Activated naive CD4-positive, alpha-beta T cell treated with anti-CD3 and anti-CD28 coated beads for 36 hours (primary cell): Measurements from ENCODE around the gene GTF3A. TPM values are rescaled to one million over a fixed set of nuclear protein-coding genes. Genes with fewer than 3 reads are reported as not detected.
A peak's percentile ranks its signal among the peaks of the same experiment; 100 is the strongest.

ENCODE experiments used
- CTCF ChIA-PET: fragments of 350-600 bp; sonication (Branson Sonifier 250); formaldehyde crosslinking; loops from one replicate; lab custom pipeline; 2021; ENCODE audit warnings: antibody characterized with exemption; lab: Charles Lee
- DNase-seq: peaks from one replicate; pipeline ENCODE4 v3.0.0-alpha.2; 2020
- H3K27ac Mint-ChIP-seq: one replicate; pipeline ENCODE4 v1.8.0; 2021; ENCODE audit warnings: mild to moderate bottlenecking, mixed read lengths
- H3K27me3 Mint-ChIP-seq: one replicate; pipeline ENCODE4 v1.8.0; 2021; ENCODE audit warnings: low read depth, mixed read lengths
- H3K36me3 Mint-ChIP-seq: one replicate; pipeline ENCODE4 v1.8.0; 2021; ENCODE audit warnings: low read depth, mixed read lengths
- H3K4me1 Mint-ChIP-seq: one replicate; pipeline ENCODE4 v1.8.0; 2021; ENCODE audit warnings: low read depth, mixed read lengths
- H3K4me3 Mint-ChIP-seq: one replicate; pipeline ENCODE4 v1.8.0; 2021; ENCODE audit warnings: mild to moderate bottlenecking, moderate library complexity, mixed read lengths
- H3K9me3 Mint-ChIP-seq: one replicate; pipeline ENCODE4 v1.8.0; 2021; ENCODE audit warnings: mixed read lengths
- intact Hi-C: fragments of 100-400 bp; cut with micrococcal nuclease; formaldehyde crosslinking; loops from one replicate; pipeline ENCODE4 v1.15.1; 2023
- total RNA-seq, 2 experiments: library from RNA; stranded (reverse); gene quantifications; one replicate each; pipeline ENCODE4 v1.2.3, GENCODE V29; 2021

The GTF3A gene
- total RNA-seq, 2 experiments from 2014 or later = 303 to 314 TPM

DNA sequence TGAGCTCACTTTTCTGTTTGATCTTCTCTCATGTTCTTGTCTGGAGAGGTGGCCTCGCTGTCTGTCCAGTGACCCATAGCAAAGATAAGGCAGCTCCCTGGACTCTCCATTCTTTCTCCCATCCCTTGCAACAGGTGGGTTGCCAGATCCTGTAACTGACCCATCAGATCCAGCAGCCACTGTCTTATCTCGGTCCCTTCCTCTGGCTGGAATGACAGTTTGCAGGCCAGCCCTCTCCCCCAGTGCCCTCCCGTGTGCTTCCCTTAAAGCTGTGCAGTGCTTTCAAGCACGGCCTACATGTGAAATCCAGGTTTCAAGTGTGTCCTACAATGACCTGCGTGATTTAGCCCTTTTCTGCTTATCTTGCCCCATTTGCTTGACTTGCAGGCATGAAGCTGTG, 3.7 kb downstream of the GTF3A start:
- H3K27ac Mint-ChIP-seq = peak overlapping the region; percentile 80
- CTCF ChIA-PET = interaction anchor here (0.9 to 5.0 kb wide), 2 partner anchors 16 to 55 kb away, joined by 3 to 34 read pairs; no protein-coding TSS in a partner anchor
- no peak for DNase-seq
- H3K36me3 Mint-ChIP-seq = peaks cover 56% of the 10 kb centered on the region
- intact Hi-C loops = loop anchor here (5.0 to 10.0 kb wide), 4 partner anchors 256 to 1227 kb away; partner anchors contain the start of genes POMP, RNF6 and USP12
- peaks cover 51% of the 10 kb centered on the region for H3K4me1 Mint-ChIP-seq
- H3K27me3 Mint-ChIP-seq = no peaks in the 10 kb centered on the region
- no peaks in the 10 kb centered on the region for H3K9me3 Mint-ChIP-seq
- H3K4me3 Mint-ChIP-seq = no peak overlapping the region

DNA sequence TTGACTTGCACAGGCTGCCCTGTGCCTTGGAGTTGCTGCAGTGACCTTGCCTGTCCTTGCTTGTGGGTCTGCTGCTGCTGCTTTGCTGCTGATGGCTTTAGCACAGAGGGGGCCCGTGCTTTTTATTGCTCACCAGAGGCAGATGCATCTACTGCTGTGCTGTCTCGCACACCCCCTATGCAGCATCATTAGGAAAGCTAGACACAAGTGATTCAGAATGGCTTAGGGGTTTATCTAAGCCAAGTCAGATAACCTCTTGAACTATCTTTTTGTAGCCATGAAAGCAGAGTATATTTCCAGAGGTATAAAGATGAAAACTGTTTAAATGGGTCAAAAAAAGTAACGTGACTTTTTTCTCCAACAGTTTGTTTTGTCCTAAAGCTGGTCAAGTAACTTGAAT, 7.8 kb downstream of the GTF3A start:
- H3K4me3 Mint-ChIP-seq = no peak overlapping the region
- H3K27ac Mint-ChIP-seq = peak overlapping the region; percentile 78
- CTCF ChIA-PET = interaction anchor here (0.5 to 1.7 kb wide), 2 partner anchors 10 to 70 kb away, joined by 3 to 4 read pairs; no protein-coding TSS in a partner anchor
- H3K27me3 Mint-ChIP-seq = no peaks in the 10 kb centered on the region
- peaks cover 53% of the 10 kb centered on the region for H3K36me3 Mint-ChIP-seq
- no peak for DNase-seq
- peaks cover 41% of the 10 kb centered on the region for H3K4me1 Mint-ChIP-seq
- intact Hi-C loops = no loop called here
- H3K9me3 Mint-ChIP-seq = no peaks in the 10 kb centered on the region

DNA sequence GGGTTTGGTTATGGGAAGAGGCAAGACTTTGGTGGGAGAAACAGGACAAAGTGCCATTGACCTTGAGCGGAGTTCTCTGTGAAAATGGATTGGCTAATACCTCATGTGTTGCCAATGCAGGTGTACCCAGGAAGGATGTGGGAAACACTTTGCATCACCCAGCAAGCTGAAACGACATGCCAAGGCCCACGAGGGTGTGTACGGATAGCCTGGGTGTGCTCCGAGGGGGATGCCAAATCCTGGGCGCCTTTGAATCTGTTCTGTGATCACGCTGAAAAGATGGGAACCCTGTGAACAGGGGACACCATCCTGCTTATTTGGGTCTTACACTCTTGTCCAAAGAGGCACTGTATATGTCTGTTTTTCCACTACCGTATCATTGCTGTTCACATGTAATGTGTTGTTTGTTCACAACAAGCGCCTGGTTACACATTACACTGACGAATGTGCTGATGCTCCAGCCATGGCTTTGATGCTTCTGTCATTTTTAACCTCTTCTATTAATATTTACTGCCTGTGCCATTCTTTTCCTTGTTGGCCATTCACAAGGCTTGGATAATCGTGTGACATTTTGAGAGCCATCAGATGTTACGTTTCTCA, 8.3 kb downstream of the GTF3A start:
- H3K36me3 Mint-ChIP-seq = peaks cover 50% of the 10 kb centered on the region

DNA sequence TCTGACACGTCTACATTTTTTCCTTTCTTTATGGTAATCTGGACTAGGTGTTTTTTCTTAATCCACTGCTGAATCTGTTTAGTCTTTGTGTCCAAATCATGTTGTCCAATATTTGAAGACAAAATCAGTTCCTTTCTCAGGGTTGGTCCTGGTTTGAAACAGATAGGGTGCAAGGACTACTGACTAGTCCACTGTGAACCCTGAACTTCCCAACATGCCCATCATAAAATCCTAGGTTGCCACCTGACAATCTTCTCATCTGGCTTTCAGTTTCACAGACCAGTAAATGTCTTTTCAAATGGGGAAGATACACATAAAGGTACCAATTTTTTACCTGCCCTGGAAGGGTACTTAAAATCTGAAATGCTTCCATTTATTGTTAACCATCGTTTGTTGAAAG, 12.7 kb downstream of the GTF3A start:
- intact Hi-C loops = no loop called here
- H3K27me3 Mint-ChIP-seq = no peaks in the 10 kb centered on the region
- peaks cover 36% of the 10 kb centered on the region for H3K36me3 Mint-ChIP-seq
- CTCF ChIA-PET = no interaction called here
- peaks cover 35% of the 10 kb centered on the region for H3K4me1 Mint-ChIP-seq
- H3K27ac Mint-ChIP-seq = no peak overlapping the region
- DNase-seq = no peak
- no peaks in the 10 kb centered on the region for H3K9me3 Mint-ChIP-seq
- H3K4me3 Mint-ChIP-seq = no peak overlapping the region

More for the DNA sequence above, 8.3 kb downstream of the GTF3A start:
- DNase-seq = no peak
- no peaks in the 10 kb centered on the region for H3K27me3 Mint-ChIP-seq
- no peaks in the 10 kb centered on the region for H3K9me3 Mint-ChIP-seq
- CTCF ChIA-PET = interaction anchor here (0.5 to 1.7 kb wide), 3 partner anchors 10 to 70 kb away, joined by 3 to 4 read pairs (median 3); no protein-coding TSS in a partner anchor
- intact Hi-C loops = no loop called here
- H3K4me3 Mint-ChIP-seq = no peak overlapping the region
- peak overlapping the region; percentile 78 for H3K27ac Mint-ChIP-seq
- H3K4me1 Mint-ChIP-seq = peaks cover 37% of the 10 kb centered on the region

DNA sequence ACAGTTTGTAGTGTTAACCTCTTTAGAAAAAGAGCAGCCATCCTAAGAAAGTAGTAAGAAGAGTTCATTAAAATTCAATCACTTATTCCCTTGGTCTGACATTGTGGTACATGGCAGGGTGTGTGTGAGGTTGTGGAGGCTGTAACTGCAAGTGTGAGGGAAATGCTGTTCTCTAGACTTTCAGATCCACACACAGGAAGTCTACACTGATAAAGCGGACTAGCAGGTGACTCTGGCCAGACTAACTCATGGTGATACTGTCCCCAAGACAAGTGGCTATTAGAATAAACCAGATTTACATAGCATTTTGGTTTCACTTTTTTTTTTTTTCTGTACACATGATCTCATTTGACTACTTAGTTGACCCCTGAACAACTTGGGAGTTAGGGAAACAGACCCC, 16.0 kb downstream of the GTF3A start:
- peaks cover 23% of the 10 kb centered on the region for H3K36me3 Mint-ChIP-seq
- intact Hi-C loops = no loop called here
- no peaks in the 10 kb centered on the region for H3K9me3 Mint-ChIP-seq
- H3K4me1 Mint-ChIP-seq = peaks cover 37% of the 10 kb centered on the region
- CTCF ChIA-PET = no interaction called here
- no peaks in the 10 kb centered on the region for H3K27me3 Mint-ChIP-seq
- no peak overlapping the region for H3K4me3 Mint-ChIP-seq
- H3K27ac Mint-ChIP-seq = no peak overlapping the region
- DNase-seq = no peak

DNA sequence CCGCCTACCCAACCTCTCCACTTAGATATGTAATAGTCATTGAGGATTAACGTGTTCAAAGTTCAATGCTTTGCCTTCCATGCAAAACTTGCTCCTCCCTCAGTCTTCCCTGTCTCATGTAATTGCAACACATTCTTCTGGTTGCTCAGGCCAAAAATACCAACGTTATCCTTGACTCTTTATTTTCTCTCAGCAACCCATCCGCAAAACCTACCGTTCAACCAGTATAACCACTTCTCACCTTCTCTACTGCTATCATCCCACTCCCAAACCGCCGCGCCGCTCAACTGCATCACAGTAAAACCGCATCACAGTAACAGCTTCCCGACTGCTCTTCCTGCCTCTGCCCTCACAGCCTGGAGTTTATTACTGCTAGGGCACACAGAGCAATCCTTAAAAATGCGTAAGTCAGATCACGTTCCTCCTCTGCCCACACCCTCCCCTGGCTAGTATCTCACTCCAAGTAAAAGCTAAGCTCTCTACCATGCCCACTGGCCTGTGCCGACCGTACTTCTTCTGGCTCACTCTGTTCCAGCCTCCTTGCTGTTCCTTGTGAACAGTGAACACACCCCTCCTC, 17.7 kb downstream of the GTF3A start:
- peak; percentile 62 for DNase-seq
- no peaks in the 10 kb centered on the region for H3K27me3 Mint-ChIP-seq
- H3K4me3 Mint-ChIP-seq = peak overlapping the region; percentile 39
- peak overlapping the region; percentile 10 for H3K27ac Mint-ChIP-seq
- H3K4me1 Mint-ChIP-seq = peaks cover 51% of the 10 kb centered on the region
- H3K9me3 Mint-ChIP-seq = no peaks in the 10 kb centered on the region
- CTCF ChIA-PET = interaction anchor here (0.5 to 4.5 kb wide), 2 partner anchors 9 to 16 kb away, joined by 3 to 34 read pairs; partner anchors contain the start of gene GTF3A
- intact Hi-C loops = loop anchor here (1.0 kb wide), 1 partner anchor 15 kb away; no protein-coding TSS in a partner anchor
- peaks cover 16% of the 10 kb centered on the region for H3K36me3 Mint-ChIP-seq

DNA sequence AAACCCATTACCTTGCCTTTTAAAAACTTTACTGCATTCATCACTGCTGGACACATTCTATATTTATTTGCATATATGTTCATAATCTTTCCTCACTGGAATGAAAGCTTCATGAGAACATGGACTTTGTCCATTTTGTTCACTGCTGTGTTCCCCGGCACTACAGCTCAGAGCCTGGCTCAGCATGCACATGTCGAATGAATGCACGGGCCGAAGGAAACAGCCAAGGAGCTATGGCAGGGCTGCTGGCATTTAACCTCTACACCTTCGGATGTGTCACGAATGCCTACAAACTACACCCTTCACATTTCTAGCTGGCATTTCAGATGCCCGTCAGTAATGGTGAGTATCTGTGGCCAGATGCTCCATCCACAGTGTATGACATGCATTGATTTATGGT, 18.4 kb downstream of the GTF3A start:
- Mint-ChIP-seq H3K36me3 (peaks cover 14% of the 10 kb centered on the region), H3K27ac (peak overlapping the region; percentile 10), H3K4me1 (peaks cover 57% of the 10 kb centered on the region), H3K27me3 (no peaks in the 10 kb centered on the region), H3K4me3 (peak overlapping the region; percentile 39), H3K9me3 (no peaks in the 10 kb centered on the region)
- CTCF ChIA-PET = interaction anchor here (0.5 to 4.5 kb wide), 3 partner anchors 9 to 81 kb away, joined by 3 to 34 read pairs (median 4); partner anchors contain the start of gene GTF3A
- intact Hi-C loops = loop anchor here (1.0 kb wide), 1 partner anchor 15 kb away; no protein-coding TSS in a partner anchor
- DNase-seq = no peak

DNA sequence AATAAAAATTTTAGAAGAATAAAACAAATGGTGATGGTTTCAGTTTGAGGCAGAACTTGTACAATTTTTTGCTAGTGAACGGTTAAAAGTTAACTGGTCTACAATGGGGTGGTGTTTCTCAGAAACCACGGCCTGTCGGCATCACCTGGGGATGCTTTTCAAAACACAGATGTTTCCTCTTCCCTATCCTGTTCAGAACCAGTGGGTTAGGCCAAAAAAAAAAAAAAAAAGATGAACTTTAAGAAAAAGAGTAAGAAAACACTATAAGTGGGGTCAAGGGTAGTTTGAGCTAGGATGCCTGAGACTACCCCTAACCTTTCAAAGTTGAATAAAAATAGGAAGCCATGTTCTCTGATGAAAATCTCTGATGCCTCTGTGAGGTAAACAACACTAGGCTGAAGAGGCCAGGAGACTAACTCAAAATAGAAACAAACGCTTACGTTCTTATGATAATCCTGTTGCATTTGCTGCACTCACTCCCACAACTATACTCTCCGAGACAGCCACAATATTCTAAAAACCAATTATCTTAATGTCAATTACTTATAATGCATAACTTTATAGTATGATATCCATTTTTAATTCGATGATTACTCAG, 22.7 kb downstream of the GTF3A start:
- Mint-ChIP-seq H3K4me1 (peaks cover 56% of the 10 kb centered on the region), H3K9me3 (no peaks in the 10 kb centered on the region), H3K27ac (peak overlapping the region; percentile 99), H3K27me3 (no peaks in the 10 kb centered on the region), H3K36me3 (peaks cover 12% of the 10 kb centered on the region), H3K4me3 (peak overlapping the region; percentile 65)
- peak; percentile 41 for DNase-seq
- intact Hi-C loops = loop anchor here (5.0 kb wide), 1 partner anchor 315 kb away; no protein-coding TSS in a partner anchor
- CTCF ChIA-PET = interaction anchor here (1.0 kb wide), 1 partner anchor 22 kb away, joined by 3 read pairs; no protein-coding TSS in a partner anchor

DNA sequence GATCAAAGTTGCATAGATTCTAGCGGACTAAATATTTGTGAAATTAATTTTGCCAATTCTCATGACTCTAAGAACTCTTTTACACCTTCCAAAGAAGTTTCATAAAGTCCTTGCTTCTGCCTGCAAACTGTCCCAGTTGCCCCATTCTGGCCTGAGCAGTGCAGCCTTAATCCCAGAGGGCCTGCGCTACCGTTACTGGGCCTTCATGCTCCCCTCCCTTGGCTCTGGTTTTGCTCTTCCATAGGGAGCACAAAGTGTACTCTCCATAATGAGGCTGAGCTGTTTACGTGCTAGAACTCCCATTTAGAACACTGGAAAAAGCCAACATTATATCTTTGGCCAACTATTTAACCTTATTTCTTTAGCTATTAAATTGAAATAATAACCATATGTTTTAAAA, 23.9 kb downstream of the GTF3A start:
- Mint-ChIP-seq H3K27ac (peak overlapping the region; percentile 99), H3K27me3 (no peaks in the 10 kb centered on the region), H3K9me3 (no peaks in the 10 kb centered on the region), H3K4me1 (peaks cover 48% of the 10 kb centered on the region), H3K36me3 (peaks cover 12% of the 10 kb centered on the region), H3K4me3 (peak overlapping the region; percentile 44)
- CTCF ChIA-PET = interaction anchor here (0.7 to 0.9 kb wide), 4 partner anchors 15 to 40 kb away, joined by 3 to 4 read pairs (median 3); no protein-coding TSS in a partner anchor
- intact Hi-C loops = loop anchor here (1.0 to 5.0 kb wide), 2 partner anchors 189 to 316 kb away; no protein-coding TSS in a partner anchor
- DNase-seq = no peak

DNA sequence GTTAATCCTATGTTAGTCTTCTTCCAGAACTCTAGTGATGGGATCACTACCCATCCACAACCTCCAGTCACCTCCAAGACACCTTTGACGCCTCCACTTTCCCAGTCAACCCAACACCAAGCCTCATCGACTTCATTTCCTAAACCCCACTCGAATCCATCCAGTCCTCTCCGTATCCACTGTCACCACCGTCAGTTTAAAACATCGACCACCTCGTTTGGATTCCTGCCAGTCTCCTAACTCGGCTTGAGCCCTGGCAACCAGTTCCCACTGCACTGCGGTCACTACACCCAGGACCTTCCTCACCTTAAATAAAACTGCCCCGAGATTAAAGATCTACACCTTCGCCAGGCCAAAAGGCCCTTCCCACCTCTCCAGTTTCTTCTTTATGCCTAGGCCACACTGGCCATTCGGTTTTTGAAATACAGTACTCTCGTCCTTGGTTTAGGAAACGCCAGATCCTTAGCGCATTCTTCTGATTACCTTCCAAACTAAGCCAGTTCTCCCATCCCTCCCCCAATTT, 24.7 kb downstream of the GTF3A start:
- H3K27ac Mint-ChIP-seq = peak overlapping the region; percentile 99
- H3K9me3 Mint-ChIP-seq = no peaks in the 10 kb centered on the region
- no peaks in the 10 kb centered on the region for H3K27me3 Mint-ChIP-seq
- CTCF ChIA-PET = interaction anchor here (0.7 to 1.3 kb wide), 3 partner anchors 22 to 41 kb away, joined by 3 to 5 read pairs (median 4); partner anchors contain the start of gene GTF3A
- intact Hi-C loops = loop anchor here (5.0 kb wide), 1 partner anchor 317 kb away; no protein-coding TSS in a partner anchor
- DNase-seq = no peak
- H3K4me1 Mint-ChIP-seq = peaks cover 50% of the 10 kb centered on the region
- H3K36me3 Mint-ChIP-seq = peaks cover 12% of the 10 kb centered on the region
- H3K4me3 Mint-ChIP-seq = peak overlapping the region; percentile 94

DNA sequence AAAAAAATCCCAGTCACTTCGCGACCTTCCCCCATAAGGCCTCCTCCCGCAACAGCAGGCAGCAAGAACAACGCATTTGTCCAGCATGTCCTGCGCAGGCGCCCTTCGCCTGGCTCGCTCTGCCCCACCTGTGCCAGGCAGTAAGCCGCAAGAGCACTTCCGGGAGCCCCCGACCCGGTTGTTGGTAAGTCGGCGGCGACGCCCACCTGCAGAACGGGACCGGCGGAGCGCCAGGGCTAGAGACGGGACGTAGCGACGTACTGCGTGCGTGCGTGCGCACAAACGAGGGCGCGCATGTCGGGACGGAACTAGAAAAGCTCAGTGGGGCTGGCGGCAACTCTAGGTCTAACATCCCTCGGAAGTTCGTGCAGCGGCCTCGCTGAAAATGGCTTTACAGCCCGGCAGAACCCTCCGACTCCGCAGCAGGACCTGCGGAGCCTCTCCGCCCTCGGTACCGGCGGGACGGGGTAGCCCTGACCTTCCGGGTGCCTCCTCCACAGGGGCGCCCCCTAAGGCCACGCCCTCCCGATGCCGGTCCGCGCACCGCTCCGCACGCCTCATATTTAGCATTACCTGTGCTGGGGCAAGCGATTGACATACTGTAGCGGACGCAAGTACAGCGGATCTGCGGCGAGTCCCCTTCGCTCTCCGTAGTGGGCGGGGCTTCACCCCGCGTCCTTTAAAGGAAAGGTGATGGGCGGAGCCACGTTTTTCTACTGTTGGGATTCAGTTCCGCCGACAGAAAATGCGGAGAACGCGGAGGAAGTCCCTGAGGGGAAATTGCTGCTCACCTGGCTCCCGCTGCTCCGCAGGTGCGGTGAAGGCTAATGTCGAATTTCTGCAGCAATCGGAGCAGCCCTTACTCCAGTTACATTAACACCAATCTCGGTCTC, 25.8 kb downstream of the GTF3A start, which contains the start of gene MTIF3:
TSS of gene MTIF3 (minus strand) at position 629 of the 893 bp plus-strand sequence. CDS start 10,116 bp downstream, outside the sequence.
- Mint-ChIP-seq H3K36me3 (peaks cover 12% of the 10 kb centered on the region), H3K4me3 (peak within 1 kb of the TSS; percentile 94), H3K9me3 (no peaks in the 10 kb centered on the region), H3K27ac (peak within 1 kb of the TSS; percentile 99), H3K27me3 (no peaks in the 10 kb centered on the region), H3K4me1 (peaks cover 55% of the 10 kb centered on the region)
- intact Hi-C loops = loop anchor here (1.0 to 5.0 kb wide), 6 partner anchors 24 to 688 kb away; partner anchors contain the start of genes LNX2, PAN3, RPL21 and USP12
- DNase-seq = peak; percentile 97
- CTCF ChIA-PET = interaction anchor here (0.9 to 1.3 kb wide), 2 partner anchors 12 to 25 kb away, joined by 4 to 5 read pairs; partner anchors contain the start of gene GTF3A
